RWPE2 (cell line): ENCODE measurements around the gene GPR150.

ENCODE experiments used
- ATAC-seq: fragments of 200-7000 bp; cut with Tn5 transposase; 3 replicates; pipeline ENCODE4 v1.9.1; 2021; ENCODE audit warnings: low read depth
- DNase-seq: peaks from one replicate; pipeline ENCODE4 v3.0.0-alpha.2; 2020; ENCODE audit warnings: low spot score
- H3K27ac ChIP-seq: fragments of 450-650 bp; 2 replicates; pipeline ENCODE4 v1.5.1; 2017; ENCODE audit warnings: mild to moderate bottlenecking; ENCODE audit not compliant: poor library complexity, severe bottlenecking
- H3K27me3 ChIP-seq: fragments of 250-450 bp; sonication (Bioruptor Pico); 2 replicates; pipeline ENCODE4 v1.5.1; 2021; ENCODE audit warnings: mild to moderate bottlenecking, moderate library complexity; ENCODE audit not compliant: insufficient read depth, poor library complexity, severe bottlenecking
- H3K36me3 ChIP-seq: fragments of 250-450 bp; sonication (Bioruptor Pico); 2 replicates; pipeline ENCODE4 v1.5.1; 2020; ENCODE audit warnings: low read depth, mild to moderate bottlenecking, moderate library complexity
- H3K4me1 ChIP-seq: fragments of 250-450 bp; sonication (Bioruptor Pico); 2 replicates; pipeline ENCODE4 v1.5.1; 2021; ENCODE audit warnings: mild to moderate bottlenecking, moderate library complexity; ENCODE audit not compliant: insufficient read depth, poor library complexity, severe bottlenecking
- H3K4me3 ChIP-seq: fragments of 250-450 bp; sonication (Bioruptor Pico); 2 replicates; pipeline ENCODE4 v1.5.1; 2021; ENCODE audit warnings: mild to moderate bottlenecking, moderate library complexity; ENCODE audit not compliant: severe bottlenecking
- H3K9me3 ChIP-seq: fragments of 250-450 bp; sonication (Bioruptor Pico); 2 replicates; pipeline ENCODE4 v1.5.1; 2021; ENCODE audit warnings: mild to moderate bottlenecking, moderate library complexity; ENCODE audit not compliant: severe bottlenecking
- TF ChIP-seq, protein P1 (sequence below): fragments of 450-650 bp; IDR thresholded peaks from one replicate; pipeline ENCODE4 v1.5.1; 2017; ENCODE audit warnings: mild to moderate bottlenecking, moderate library complexity; ENCODE audit not compliant: poor library complexity, severe bottlenecking

GPR150 gene

DNA sequence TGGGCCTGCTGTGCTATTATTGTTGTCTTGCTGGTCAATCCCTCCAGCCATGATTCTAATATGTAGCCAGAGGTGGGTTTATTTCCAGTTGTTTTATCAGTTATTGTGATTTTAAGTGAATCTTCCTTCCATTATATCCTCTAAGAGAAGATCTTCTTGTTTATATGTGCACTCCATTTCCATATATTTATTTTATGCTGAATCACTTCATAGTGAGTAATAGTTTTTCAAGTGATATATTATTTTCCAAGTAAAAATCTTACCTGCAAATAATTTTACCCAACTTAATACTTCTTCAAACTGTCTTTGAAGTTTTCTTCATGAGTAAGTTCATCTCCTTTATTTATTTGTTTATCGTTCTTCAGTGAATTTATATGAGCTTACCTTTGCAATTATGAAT is 13.5 kb upstream of the GPR150 start:
- TF ChIP-seq, protein P1, sequence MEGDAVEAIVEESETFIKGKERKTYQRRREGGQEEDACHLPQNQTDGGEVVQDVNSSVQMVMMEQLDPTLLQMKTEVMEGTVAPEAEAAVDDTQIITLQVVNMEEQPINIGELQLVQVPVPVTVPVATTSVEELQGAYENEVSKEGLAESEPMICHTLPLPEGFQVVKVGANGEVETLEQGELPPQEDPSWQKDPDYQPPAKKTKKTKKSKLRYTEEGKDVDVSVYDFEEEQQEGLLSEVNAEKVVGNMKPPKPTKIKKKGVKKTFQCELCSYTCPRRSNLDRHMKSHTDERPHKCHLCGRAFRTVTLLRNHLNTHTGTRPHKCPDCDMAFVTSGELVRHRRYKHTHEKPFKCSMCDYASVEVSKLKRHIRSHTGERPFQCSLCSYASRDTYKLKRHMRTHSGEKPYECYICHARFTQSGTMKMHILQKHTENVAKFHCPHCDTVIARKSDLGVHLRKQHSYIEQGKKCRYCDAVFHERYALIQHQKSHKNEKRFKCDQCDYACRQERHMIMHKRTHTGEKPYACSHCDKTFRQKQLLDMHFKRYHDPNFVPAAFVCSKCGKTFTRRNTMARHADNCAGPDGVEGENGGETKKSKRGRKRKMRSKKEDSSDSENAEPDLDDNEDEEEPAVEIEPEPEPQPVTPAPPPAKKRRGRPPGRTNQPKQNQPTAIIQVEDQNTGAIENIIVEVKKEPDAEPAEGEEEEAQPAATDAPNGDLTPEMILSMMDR = no peak
- no peaks in the 10 kb centered on the region for H3K9me3 ChIP-seq
- no peaks in the 10 kb centered on the region for H3K4me1 ChIP-seq
- H3K4me3 ChIP-seq = no peak overlapping the region
- ATAC-seq (no peak), DNase-seq (no peak)
- no peaks in the 10 kb centered on the region for H3K27me3 ChIP-seq
- peaks cover 9% of the 10 kb centered on the region for H3K36me3 ChIP-seq
- H3K27ac ChIP-seq = no peak overlapping the region

DNA sequence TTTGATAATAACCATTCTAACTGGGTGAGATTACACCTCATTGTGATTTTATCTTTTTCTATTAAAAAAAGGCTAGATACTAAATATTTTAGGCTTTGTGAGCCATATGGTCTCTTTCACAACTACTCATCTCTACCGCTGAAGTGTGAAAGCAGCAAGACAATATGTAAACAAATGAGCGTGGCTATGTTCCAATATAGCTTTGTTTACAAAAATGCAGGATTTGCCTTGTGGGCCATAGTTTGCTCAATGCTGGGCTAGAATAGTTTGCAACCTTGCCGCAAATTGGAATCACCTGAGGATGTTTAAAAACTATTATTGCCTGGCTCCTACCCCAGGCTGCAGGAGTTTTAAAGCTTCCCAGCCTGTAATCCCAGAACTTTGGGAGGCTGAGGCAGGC is 10.2 kb upstream of the GPR150 start:
- Histone ChIP-seq H3K9me3 (peaks cover 4% of the 10 kb centered on the region), H3K4me1 (no peaks in the 10 kb centered on the region), H3K27me3 (no peaks in the 10 kb centered on the region), H3K27ac (no peak overlapping the region), H3K4me3 (no peak overlapping the region), H3K36me3 (no peaks in the 10 kb centered on the region)
- no peak for ATAC-seq
- no peak for DNase-seq
- TF ChIP-seq, protein P1 = no peak

DNA sequence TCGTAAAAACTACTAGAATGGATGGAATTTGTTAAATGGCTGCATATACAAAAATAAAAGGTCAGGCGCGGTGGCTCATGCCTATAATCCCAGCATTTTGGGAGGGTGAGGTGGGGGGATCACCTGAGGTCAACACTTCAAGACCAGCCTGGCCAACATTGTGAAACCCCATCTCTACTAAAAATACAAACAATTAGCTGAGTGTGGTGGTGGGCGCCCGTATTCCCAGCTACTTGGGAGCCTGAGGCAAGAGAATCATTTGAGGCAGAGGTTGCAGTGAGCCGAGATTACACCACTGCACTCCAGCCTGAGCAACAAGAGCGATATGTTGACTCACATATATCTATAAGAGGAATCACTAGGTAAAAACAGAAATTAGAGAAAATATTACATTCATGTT is 9.3 kb upstream of the GPR150 start:
- DNase-seq (no peak), ATAC-seq (no peak)
- TF ChIP-seq, protein P1 = no peak
- Histone ChIP-seq H3K27ac (no peak overlapping the region), H3K4me1 (no peaks in the 10 kb centered on the region), H3K36me3 (no peaks in the 10 kb centered on the region), H3K9me3 (peaks cover 4% of the 10 kb centered on the region), H3K27me3 (no peaks in the 10 kb centered on the region), H3K4me3 (no peak overlapping the region)

DNA sequence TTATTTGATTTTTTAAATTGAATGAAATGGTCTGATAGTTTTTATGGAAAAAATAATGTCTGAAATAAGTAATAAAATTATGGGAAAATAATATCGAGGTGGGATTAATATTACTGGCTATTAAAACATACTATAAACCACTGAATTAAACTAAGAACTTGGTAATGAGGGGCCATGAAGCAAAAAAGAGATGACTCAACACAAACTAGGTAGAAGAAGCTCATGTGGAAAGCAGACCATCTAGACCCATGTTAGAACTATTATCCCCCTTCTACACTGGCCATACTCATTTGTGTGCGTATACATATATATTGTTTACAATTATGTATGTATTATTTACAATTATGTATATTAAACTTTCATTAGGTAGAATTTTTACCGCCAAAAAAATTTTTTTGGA is 8.5 kb upstream of the GPR150 start:
- H3K27me3 ChIP-seq = no peaks in the 10 kb centered on the region
- peaks cover 5% of the 10 kb centered on the region for H3K4me1 ChIP-seq
- no peak overlapping the region for H3K27ac ChIP-seq
- no peak for ATAC-seq
- H3K9me3 ChIP-seq = peaks cover 4% of the 10 kb centered on the region
- H3K4me3 ChIP-seq = no peak overlapping the region
- TF ChIP-seq, protein P1 = no peak
- DNase-seq = no peak
- H3K36me3 ChIP-seq = no peaks in the 10 kb centered on the region

DNA sequence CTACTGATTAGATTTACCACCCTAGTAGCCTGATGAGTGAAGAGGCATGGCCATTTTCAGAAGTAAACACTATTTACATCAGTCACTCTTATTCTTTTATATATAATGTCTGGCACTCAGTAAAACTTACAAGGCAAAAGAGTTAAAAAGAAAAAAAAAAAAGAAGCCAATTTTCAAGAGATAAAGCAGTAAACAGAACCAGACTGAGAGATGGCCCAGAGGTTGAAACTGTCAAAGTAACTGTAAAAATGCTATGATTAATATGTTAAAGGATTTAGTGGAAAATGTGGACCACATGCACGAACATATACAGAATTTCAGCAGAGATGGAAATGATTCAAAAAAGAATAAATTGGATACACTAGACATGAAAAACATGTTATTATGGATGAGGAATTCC is 6.4 kb upstream of the GPR150 start:
- no peak overlapping the region for H3K4me3 ChIP-seq
- ATAC-seq (no peak), DNase-seq (no peak)
- TF ChIP-seq, protein P1 = no peak
- H3K27ac ChIP-seq = no peak overlapping the region
- H3K27me3 ChIP-seq = no peaks in the 10 kb centered on the region
- peaks cover 18% of the 10 kb centered on the region for H3K4me1 ChIP-seq
- H3K9me3 ChIP-seq = peaks cover 4% of the 10 kb centered on the region
- H3K36me3 ChIP-seq = no peaks in the 10 kb centered on the region; the same call in 1 of the 2 replicates
